Neural progenitor cell (in vitro differentiated cells): Measurements from ENCODE around the gene FAM98B. TPM values are rescaled to one million over a fixed set of nuclear protein-coding genes. Genes with fewer than 3 reads are reported as not detected.

Experiments used
- DNase-seq: peaks from one replicate; pipeline ENCODE4 v3.0.0-alpha.2; 2016; ENCODE audit warnings: low spot score
- H2AFZ ChIP-seq: fragments of 200-600 bp; sonication (generic); replicated peaks from 2 replicates; pipeline ENCODE4 v1.6.1; 2016; ENCODE audit warnings: antibody characterized with exemption
- H3F3A ChIP-seq: fragments of 200-600 bp; sonication (generic); 2 replicates; pipeline ENCODE4 v1.6.1; 2016; ENCODE audit warnings: antibody characterized with exemption, low read depth
- H3K27ac ChIP-seq: fragments of 200-600 bp; sonication (generic); 2 replicates; pipeline ENCODE4 v1.5.1; 2016; ENCODE audit warnings: mild to moderate bottlenecking
- H3K27me3 ChIP-seq: fragments of 200-600 bp; sonication (generic); 2 replicates; pipeline ENCODE4 v1.6.1; 2016; ENCODE audit warnings: mild to moderate bottlenecking, moderate library complexity
- H3K36me3 ChIP-seq: fragments of 200-600 bp; sonication (generic); 2 replicates; pipeline ENCODE4 v1.5.1; 2016
- H3K4me1 ChIP-seq: fragments of 200-600 bp; sonication (generic); 2 replicates; pipeline ENCODE4 v1.6.1; 2016; ENCODE audit warnings: mixed run types
- H3K4me2 ChIP-seq: fragments of 200-600 bp; sonication (generic); 2 replicates; pipeline ENCODE4 v1.6.1; 2016
- H3K4me3 ChIP-seq: fragments of 200-600 bp; sonication (generic); 2 replicates; pipeline ENCODE4 v1.5.1; 2016
- H3K79me2 ChIP-seq: fragments of 200-600 bp; sonication (generic); 2 replicates; pipeline ENCODE4 v1.6.1; 2016; ENCODE audit warnings: low read depth
- H3K9ac ChIP-seq: fragments of 200-600 bp; sonication (generic); 2 replicates; pipeline ENCODE4 v1.6.1; 2016
- H3K9me3 ChIP-seq: fragments of 200-600 bp; sonication (generic); 2 replicates; pipeline ENCODE4 v1.5.1; 2016; ENCODE audit warnings: low read depth
- H4K20me1 ChIP-seq: fragments of 200-600 bp; sonication (generic); 2 replicates; pipeline ENCODE4 v1.6.1; 2016; ENCODE audit warnings: low read depth
- H3K27ac Mint-ChIP-seq: 3 replicates; pipeline ENCODE4 v1.8.0; 2021; ENCODE audit warnings: mixed read lengths
- H3K27me3 Mint-ChIP-seq: 2 replicates; pipeline ENCODE4 v1.8.0; 2022; ENCODE audit warnings: low read depth, mild to moderate bottlenecking, inconsistent platforms, moderate library complexity, mixed read lengths; ENCODE audit not compliant: insufficient read depth
- H3K36me3 Mint-ChIP-seq: 3 replicates; pipeline ENCODE4 v1.8.0; 2021; ENCODE audit warnings: mixed read lengths
- H3K4me1 Mint-ChIP-seq: 3 replicates; pipeline ENCODE4 v1.8.0; 2021; ENCODE audit warnings: mixed read lengths
- H3K4me3 Mint-ChIP-seq: 3 replicates; pipeline ENCODE4 v1.8.0; 2021; ENCODE audit warnings: mild to moderate bottlenecking, moderate library complexity, mixed read lengths
- H3K9me3 Mint-ChIP-seq: 3 replicates; pipeline ENCODE4 v1.8.0; 2020; ENCODE audit warnings: mixed read lengths
- EZH2 ChIP-seq: fragments of 200-600 bp; sonication (generic); IDR thresholded peaks from 2 replicates; pipeline ENCODE4 v1.6.1; 2017; ENCODE audit warnings: antibody characterized with exemption, mild to moderate bottlenecking, moderate library complexity
- EZH2phosphoT487 ChIP-seq: fragments of 200-600 bp; sonication (generic); IDR thresholded peaks from 2 replicates; pipeline ENCODE4 v1.6.1; 2017; ENCODE audit warnings: antibody characterized with exemption
- total RNA-seq: library from RNA; depleted of rRNA; stranded (reverse); fragments of >200 nt; gene quantifications from 2 replicates; pipeline ENCODE4 v1.2.3, GENCODE V29; 2015; ENCODE audit warnings: low replicate concordance
- TF ChIP-seq, protein P1 (sequence below): fragments of 200-600 bp; sonication (generic); IDR thresholded peaks from 2 replicates; pipeline ENCODE4 v1.5.1; 2017; ENCODE audit warnings: antibody characterized with exemption, mild to moderate bottlenecking

The FAM98B gene
- total RNA-seq, 1 donor from 2014 or later: 31.4 TPM

DNA sequence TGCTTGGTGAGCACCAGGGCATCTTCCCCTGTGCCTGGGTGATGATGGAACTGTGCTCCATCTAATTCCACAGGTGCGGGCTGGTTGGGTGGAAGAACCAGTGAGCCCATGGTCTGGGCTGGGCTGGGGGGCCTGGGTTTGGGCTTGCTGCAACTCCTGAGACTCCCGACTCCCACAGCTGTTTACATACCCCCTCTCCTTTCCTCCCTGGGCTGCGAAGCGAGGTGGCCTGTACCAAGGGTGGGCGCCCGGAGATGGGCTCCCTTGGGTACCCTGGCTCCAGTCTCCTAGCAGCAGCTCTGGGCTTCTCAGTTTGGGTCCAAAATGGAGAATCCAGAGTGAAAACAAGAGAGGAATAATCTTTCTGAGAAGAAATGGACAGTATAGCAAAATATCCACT lies 5.6 kb downstream of the FAM98B start:
- H3K36me3 Mint-ChIP-seq: peaks cover 6% of the 10 kb centered on the region
- H3K9me3 ChIP-seq: no peaks in the 10 kb centered on the region
- H3K4me3 ChIP-seq: no peak overlapping the region
- H3K27ac Mint-ChIP-seq: peak overlapping the region; percentile 15
- no peaks in the 10 kb centered on the region for H3K9me3 Mint-ChIP-seq
- no peak overlapping the region for H3K4me3 Mint-ChIP-seq
- H3K36me3 ChIP-seq: no peaks in the 10 kb centered on the region
- H3K27me3 ChIP-seq: no peaks in the 10 kb centered on the region
- peaks cover 43% of the 10 kb centered on the region for H4K20me1 ChIP-seq
- no peak overlapping the region for H2AFZ ChIP-seq
- no peak overlapping the region for H3K27ac ChIP-seq
- H3K4me1 Mint-ChIP-seq: peaks cover 6% of the 10 kb centered on the region
- H3F3A ChIP-seq: peaks cover 3% of the 10 kb centered on the region
- no peak for TF ChIP-seq EZH2
- no peak for TF ChIP-seq EZH2phosphoT487
- TF ChIP-seq, protein P1, sequence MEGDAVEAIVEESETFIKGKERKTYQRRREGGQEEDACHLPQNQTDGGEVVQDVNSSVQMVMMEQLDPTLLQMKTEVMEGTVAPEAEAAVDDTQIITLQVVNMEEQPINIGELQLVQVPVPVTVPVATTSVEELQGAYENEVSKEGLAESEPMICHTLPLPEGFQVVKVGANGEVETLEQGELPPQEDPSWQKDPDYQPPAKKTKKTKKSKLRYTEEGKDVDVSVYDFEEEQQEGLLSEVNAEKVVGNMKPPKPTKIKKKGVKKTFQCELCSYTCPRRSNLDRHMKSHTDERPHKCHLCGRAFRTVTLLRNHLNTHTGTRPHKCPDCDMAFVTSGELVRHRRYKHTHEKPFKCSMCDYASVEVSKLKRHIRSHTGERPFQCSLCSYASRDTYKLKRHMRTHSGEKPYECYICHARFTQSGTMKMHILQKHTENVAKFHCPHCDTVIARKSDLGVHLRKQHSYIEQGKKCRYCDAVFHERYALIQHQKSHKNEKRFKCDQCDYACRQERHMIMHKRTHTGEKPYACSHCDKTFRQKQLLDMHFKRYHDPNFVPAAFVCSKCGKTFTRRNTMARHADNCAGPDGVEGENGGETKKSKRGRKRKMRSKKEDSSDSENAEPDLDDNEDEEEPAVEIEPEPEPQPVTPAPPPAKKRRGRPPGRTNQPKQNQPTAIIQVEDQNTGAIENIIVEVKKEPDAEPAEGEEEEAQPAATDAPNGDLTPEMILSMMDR: no peak
- DNase-seq: no peak
- peaks cover 8% of the 10 kb centered on the region for H3K4me1 ChIP-seq
- no peak overlapping the region for H3K4me2 ChIP-seq
- H3K27me3 Mint-ChIP-seq: no peaks in the 10 kb centered on the region
- H3K9ac ChIP-seq: no peak overlapping the region
- H3K79me2 ChIP-seq: peaks cover 100% of the 10 kb centered on the region

GRCh38 chr15:38460543-38460942 lies 6.6 kb downstream of the FAM98B start:
- Histone ChIP-seq H3K9ac (no peak overlapping the region), H3F3A (no peaks in the 10 kb centered on the region), H3K4me3 (no peak overlapping the region), H3K4me2 (no peak overlapping the region), H3K36me3 (peaks cover 2% of the 10 kb centered on the region), H2AFZ (no peak overlapping the region), H3K4me1 (peaks cover 2% of the 10 kb centered on the region), H3K9me3 (no peaks in the 10 kb centered on the region), H3K27ac (no peak overlapping the region), H3K79me2 (peaks cover 97% of the 10 kb centered on the region), H3K27me3 (no peaks in the 10 kb centered on the region), H4K20me1 (peaks cover 43% of the 10 kb centered on the region)
- no peak for DNase-seq
- Mint-ChIP-seq H3K4me1 (no peaks in the 10 kb centered on the region), H3K4me3 (no peak overlapping the region), H3K27me3 (no peaks in the 10 kb centered on the region), H3K9me3 (no peaks in the 10 kb centered on the region), H3K27ac (no peak overlapping the region), H3K36me3 (peaks cover 6% of the 10 kb centered on the region)
- TF ChIP-seq, protein P1: no peak
- TF ChIP-seq EZH2phosphoT487: no peak
- TF ChIP-seq EZH2: no peak

DNA sequence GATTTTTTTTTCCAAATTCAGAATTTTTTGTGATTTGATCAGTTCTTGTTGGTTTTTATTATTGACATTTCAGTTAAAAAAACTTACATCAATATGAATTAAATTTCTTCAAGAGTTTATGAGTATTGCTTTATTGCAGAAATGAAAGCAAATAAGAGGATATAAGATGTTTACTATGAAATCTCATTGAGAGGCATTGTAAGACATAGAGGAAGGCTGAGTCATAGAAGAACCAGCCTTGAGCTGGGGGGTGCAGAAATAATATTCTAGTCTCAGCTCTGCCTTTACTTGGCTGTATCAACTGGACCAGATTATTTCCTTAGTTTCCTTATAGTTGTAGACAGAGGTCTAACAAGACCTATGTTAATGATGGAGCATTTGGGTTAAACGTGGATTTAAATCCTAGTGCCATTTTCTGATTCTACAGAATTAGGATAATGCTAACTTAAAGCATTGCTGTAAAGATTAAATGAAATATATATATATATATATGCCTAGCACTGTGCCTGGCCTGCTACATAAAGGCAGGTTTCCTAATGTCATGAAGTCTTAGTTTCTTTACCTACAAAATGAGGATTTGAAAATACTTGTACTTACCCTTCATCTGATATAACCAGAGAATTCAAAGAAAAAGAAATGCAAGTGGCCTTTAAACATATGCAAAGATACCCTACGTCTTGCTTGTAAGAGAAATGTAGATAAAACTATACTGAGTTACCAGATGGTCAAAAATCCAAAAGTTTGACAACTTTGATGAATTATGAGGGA lies 7.3 kb downstream of the FAM98B start:
- H3K4me1 ChIP-seq: no peaks in the 10 kb centered on the region
- no peaks in the 10 kb centered on the region for H3K27me3 ChIP-seq
- H3K4me2 ChIP-seq: no peak overlapping the region
- no peaks in the 10 kb centered on the region for H3K9me3 Mint-ChIP-seq
- no peak overlapping the region for H3K27ac ChIP-seq
- H3K9me3 ChIP-seq: no peaks in the 10 kb centered on the region
- TF ChIP-seq EZH2: no peak
- TF ChIP-seq EZH2phosphoT487: no peak
- TF ChIP-seq, protein P1: no peak
- peaks cover 6% of the 10 kb centered on the region for H3K36me3 ChIP-seq
- no peak overlapping the region for H3K9ac ChIP-seq
- no peak overlapping the region for H3K4me3 Mint-ChIP-seq
- peaks cover 90% of the 10 kb centered on the region for H3K79me2 ChIP-seq
- no peak overlapping the region for H3K27ac Mint-ChIP-seq
- H3K4me1 Mint-ChIP-seq: no peaks in the 10 kb centered on the region
- H3K4me3 ChIP-seq: no peak overlapping the region
- H3F3A ChIP-seq: no peaks in the 10 kb centered on the region
- H4K20me1 ChIP-seq: peaks cover 36% of the 10 kb centered on the region
- H3K36me3 Mint-ChIP-seq: peaks cover 6% of the 10 kb centered on the region
- H2AFZ ChIP-seq: no peak overlapping the region
- H3K27me3 Mint-ChIP-seq: no peaks in the 10 kb centered on the region
- no peak for DNase-seq
